Measurements from ENCODE around the gene POLR2E.

GRCh38 chr19:1061987-1062386, 33.2 kb downstream of the POLR2E start:
- TF ChIP-seq, protein P1, sequence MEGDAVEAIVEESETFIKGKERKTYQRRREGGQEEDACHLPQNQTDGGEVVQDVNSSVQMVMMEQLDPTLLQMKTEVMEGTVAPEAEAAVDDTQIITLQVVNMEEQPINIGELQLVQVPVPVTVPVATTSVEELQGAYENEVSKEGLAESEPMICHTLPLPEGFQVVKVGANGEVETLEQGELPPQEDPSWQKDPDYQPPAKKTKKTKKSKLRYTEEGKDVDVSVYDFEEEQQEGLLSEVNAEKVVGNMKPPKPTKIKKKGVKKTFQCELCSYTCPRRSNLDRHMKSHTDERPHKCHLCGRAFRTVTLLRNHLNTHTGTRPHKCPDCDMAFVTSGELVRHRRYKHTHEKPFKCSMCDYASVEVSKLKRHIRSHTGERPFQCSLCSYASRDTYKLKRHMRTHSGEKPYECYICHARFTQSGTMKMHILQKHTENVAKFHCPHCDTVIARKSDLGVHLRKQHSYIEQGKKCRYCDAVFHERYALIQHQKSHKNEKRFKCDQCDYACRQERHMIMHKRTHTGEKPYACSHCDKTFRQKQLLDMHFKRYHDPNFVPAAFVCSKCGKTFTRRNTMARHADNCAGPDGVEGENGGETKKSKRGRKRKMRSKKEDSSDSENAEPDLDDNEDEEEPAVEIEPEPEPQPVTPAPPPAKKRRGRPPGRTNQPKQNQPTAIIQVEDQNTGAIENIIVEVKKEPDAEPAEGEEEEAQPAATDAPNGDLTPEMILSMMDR (IDR thresholded peaks at IDR 0.05; ENCODE audit: low read depth, low read length, poor library complexity, severe bottlenecking), result no peak
- TF ChIP-seq EZH2phosphoT487 (IDR thresholded peaks at IDR 0.05; ENCODE audit: borderline replicate concordance, low read length), result no peak
